ENCODE measurements around the gene FOSL2. TPM values are rescaled to one million over a fixed set of nuclear protein-coding genes. Genes with fewer than 3 reads are reported as not detected.

FOSL2 gene
- total and polyA plus RNA-seq, 3 donors from 2014 or later, result 14.1 to 39.7 (median 24.3) TPM

GRCh38 chr2:28423856-28424605 is 31.4 kb downstream of the FOSL2 start:
- H3K36me3 ChIP-seq (ENCODE audit: low read depth, missing control alignments), result no peaks in the 10 kb centered on the region
- H3K27ac ChIP-seq, result peak overlapping the region in 1 of 2 donors; percentile 52
- H3K9me3 ChIP-seq, result no peaks in the 10 kb centered on the region
- 28 to 36% methylated on average over 7 of the region's 7 CpGs for WGBS, 2 donors
- H3K27me3 ChIP-seq, result no peaks in the 10 kb centered on the region
- peaks cover 12% of the 10 kb centered on the region for H3K4me1 ChIP-seq
- peak; percentile 42 for DNase-seq
- no peak for TF ChIP-seq POLR2A (IDR thresholded peaks at IDR 0.05)
- TF ChIP-seq, protein P1, sequence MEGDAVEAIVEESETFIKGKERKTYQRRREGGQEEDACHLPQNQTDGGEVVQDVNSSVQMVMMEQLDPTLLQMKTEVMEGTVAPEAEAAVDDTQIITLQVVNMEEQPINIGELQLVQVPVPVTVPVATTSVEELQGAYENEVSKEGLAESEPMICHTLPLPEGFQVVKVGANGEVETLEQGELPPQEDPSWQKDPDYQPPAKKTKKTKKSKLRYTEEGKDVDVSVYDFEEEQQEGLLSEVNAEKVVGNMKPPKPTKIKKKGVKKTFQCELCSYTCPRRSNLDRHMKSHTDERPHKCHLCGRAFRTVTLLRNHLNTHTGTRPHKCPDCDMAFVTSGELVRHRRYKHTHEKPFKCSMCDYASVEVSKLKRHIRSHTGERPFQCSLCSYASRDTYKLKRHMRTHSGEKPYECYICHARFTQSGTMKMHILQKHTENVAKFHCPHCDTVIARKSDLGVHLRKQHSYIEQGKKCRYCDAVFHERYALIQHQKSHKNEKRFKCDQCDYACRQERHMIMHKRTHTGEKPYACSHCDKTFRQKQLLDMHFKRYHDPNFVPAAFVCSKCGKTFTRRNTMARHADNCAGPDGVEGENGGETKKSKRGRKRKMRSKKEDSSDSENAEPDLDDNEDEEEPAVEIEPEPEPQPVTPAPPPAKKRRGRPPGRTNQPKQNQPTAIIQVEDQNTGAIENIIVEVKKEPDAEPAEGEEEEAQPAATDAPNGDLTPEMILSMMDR (IDR thresholded peaks at IDR 0.05), result no peak
- no peak overlapping the region for H3K4me3 ChIP-seq
- intact Hi-C loops (cut with DNase I; ENCODE audit: low total_unique reads), result no loop called here

GRCh38 chr2:28424799-28425463 is 32.3 kb downstream of the FOSL2 start:
- TF ChIP-seq POLR2A (IDR thresholded peaks at IDR 0.05), result no peak
- TF ChIP-seq, protein P1 (IDR thresholded peaks at IDR 0.05), result no peak
- Histone ChIP-seq H3K36me3 (ENCODE audit: low read depth, missing control alignments) (no peaks in the 10 kb centered on the region), H3K4me3 (no peak overlapping the region), H3K27me3 (no peaks in the 10 kb centered on the region), H3K4me1 (peaks cover 12% of the 10 kb centered on the region), H3K27ac (peak overlapping the region in 1 of 2 donors; percentile 52), H3K9me3 (no peaks in the 10 kb centered on the region)
- intact Hi-C loops (cut with DNase I; ENCODE audit: low total_unique reads), result no loop called here
- no peak for DNase-seq
- WGBS, 2 donors, result 81 to 85% methylated on average over 2 of the region's 2 CpGs

DNA sequence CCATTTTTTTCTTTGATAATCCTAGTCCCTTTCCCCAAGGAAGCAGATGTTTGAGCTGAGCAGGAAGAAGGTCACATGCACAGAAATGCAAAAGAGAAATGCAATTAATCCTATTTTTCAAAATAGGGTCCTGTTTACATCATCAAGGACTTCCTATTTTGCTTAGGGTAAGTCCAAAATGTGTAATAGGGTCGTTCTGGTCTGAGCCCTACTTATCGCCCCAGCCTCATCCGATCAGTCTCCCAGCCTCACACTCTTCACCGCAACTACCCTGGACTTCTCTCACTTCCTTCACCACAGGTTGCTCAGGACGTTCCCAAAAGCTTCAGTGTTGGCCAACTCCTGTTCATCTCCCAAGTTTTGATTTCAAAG is 32.8 kb downstream of the FOSL2 start:
- 88% methylated on average over 5 of the region's 5 CpGs for WGBS, 2 donors
- Histone ChIP-seq H3K4me3 (no peak overlapping the region), H3K36me3 (ENCODE audit: low read depth, missing control alignments) (no peaks in the 10 kb centered on the region), H3K4me1 (peaks cover 12% of the 10 kb centered on the region), H3K27me3 (no peaks in the 10 kb centered on the region), H3K27ac (no peak overlapping the region), H3K9me3 (no peaks in the 10 kb centered on the region)
- no peak for DNase-seq
- intact Hi-C loops (cut with DNase I; ENCODE audit: low total_unique reads), result no loop called here
- TF ChIP-seq POLR2A (IDR thresholded peaks at IDR 0.05), result no peak
- TF ChIP-seq, protein P1 (IDR thresholded peaks at IDR 0.05), result no peak

- intact Hi-C loops (cut with DNase I; ENCODE audit: low total_unique reads), result no loop called here
- Histone ChIP-seq H3K4me3 (no peak overlapping the region), H3K27ac (no peak overlapping the region), H3K27me3 (no peaks in the 10 kb centered on the region), H3K4me1 (peaks cover 12% of the 10 kb centered on the region), H3K9me3 (no peaks in the 10 kb centered on the region), H3K36me3 (ENCODE audit: low read depth, missing control alignments) (no peaks in the 10 kb centered on the region)
- no peak for TF ChIP-seq POLR2A (IDR thresholded peaks at IDR 0.05)
- TF ChIP-seq, protein P1 (IDR thresholded peaks at IDR 0.05), result no peak
- 93 to 96% methylated on average over 10 of the region's 10 CpGs for WGBS, 2 donors
- no peak for DNase-seq
Observed at GRCh38 chr2:28427741-28428415, 35.2 kb downstream of the FOSL2 start.
